Measurements from ENCODE around the gene MYO1E.

DNA sequence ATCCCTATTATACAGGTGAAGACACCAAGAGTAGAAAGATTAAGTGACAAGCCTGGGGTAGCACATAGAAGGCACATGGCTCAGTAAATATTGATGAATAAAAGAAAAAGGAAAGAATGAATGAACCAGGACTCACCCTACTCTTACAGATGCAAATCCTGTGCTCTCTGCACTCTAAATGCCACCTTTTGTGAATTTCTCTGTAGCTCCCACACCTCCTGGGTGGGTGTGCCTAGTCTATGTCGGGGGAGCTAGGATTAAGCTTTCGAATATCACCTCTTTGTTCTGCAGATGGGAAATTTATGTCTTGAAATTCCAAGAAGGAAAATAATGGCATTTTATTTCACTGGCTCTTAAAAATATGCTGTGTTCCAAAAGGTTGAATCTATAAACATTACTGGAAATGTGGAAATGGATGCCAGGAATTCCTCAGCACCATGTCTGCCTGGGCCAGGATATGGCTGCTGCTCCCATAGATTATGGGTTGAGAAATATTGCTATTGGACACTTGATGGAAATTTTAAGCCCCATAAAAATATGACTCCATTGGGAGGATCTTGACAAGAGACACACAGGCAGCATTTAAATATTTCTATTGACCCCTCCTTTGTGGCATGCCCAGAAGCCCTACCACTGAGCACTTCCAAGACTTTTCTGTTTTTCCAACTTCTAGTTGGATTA is 224.4 kb downstream of the MYO1E start:
- TF ChIP-seq TARDBP (IDR thresholded peaks at IDR 0.05) (no peak), ELF4 (IDR thresholded peaks at IDR 0.05) (no peak), FOXM1 (IDR thresholded peaks at IDR 0.05; ENCODE audit: borderline replicate concordance) (no peak), FOXA1 (IDR thresholded peaks at IDR 0.05) (no peak), NFRKB (IDR thresholded peaks at IDR 0.05) (no peak), CTBP1 (IDR thresholded peaks at IDR 0.05; ENCODE audit: borderline replicate concordance) (no peak), ZNF384 (IDR thresholded peaks at IDR 0.05) (no peak), SP1 (IDR thresholded peaks at IDR 0.05) (no peak), FOXK2 (IDR thresholded peaks at IDR 0.05) (no peak), SUZ12 (IDR thresholded peaks at IDR 0.05) (no peak), L3MBTL2 (conservative IDR thresholded peaks at IDR 0.05) (no peak)

Data from HEK293T (cell line).